Fibroblast of peridontal ligament (primary cell): ENCODE data around the gene MARF1.
A peak's percentile ranks its signal among the peaks of the same experiment; 100 is the strongest.
"Not testable (repeated sequence)": the region's sequence is repeated elsewhere in the genome, so short reads cannot be mapped to it uniquely, and the experiment has no call there.

ENCODE experiments used
- DNase-seq: peaks from one replicate; pipeline ENCODE4 v3.0.0-alpha.2; 2010; ENCODE audit errors: extremely low read depth

Gene MARF1

GRCh38 chr16:15621889-15622288 lies 21.1 kb downstream of the MARF1 start:
- DNase-seq: no peak

- no peak for DNase-seq
Measured at GRCh38 chr16:15621456-15621855, 21.5 kb downstream of the MARF1 start.

- DNase-seq: peak; percentile 31
Measured at GRCh38 chr16:15620611-15621195, 22.3 kb downstream of the MARF1 start.

DNA sequence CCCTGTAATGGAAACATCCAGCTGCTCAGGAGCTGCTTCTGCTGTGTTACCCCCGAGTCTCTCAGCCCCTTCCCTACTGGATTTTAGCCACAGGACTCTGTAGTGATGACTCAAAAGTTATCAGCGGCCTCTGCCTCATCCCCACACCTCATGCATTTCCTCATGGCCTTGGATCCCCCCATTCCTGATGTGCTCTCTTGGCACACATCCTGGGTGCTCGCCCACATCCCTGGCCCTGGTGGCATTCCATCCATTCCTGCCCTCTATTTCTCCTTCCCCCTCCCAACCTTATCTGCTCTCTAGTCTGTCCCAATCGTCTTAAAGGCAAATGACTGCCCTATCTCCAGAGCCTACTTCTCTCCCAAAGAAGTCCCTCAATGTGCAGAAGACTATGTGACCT lies 24.6 kb downstream of the MARF1 start:
- peak; percentile 22 for DNase-seq

GRCh38 chr16:15617901-15618300 lies 25.1 kb downstream of the MARF1 start:
- no peak for DNase-seq

DNA sequence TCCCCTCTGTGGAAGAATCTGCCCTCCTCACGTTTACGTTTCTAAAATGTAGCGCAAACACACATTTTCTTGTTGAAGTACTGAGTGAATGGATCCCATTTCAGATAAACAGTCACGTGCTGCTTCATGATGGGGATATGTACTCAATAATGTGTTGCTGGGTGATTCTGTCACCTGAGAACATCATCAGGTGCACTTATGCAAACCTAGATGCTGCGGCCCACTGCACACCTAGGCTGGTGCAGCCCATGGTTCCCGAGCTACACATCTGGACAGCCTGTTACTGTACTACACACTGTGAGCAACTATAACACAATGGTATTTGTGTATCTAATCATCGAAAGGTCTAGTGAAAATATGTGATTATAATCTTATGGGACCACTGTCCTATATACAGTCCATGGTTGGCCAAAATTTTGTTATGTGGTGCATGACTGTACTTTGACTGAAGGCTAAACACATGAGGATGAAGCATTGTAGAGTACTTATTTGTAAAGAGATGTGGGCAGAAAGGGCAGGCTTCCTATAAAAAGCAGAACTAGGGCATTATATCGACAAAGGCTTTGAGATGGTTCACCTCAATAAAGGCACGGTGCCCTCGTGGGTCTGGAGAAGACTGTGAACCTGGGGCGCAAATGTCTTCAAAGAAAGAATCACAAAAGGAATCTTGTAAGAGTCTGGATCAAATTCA lies 26.3 kb downstream of the MARF1 start:
- DNase-seq: no peak

- no peak for DNase-seq
Measured at GRCh38 chr16:15616012-15616411, 26.9 kb downstream of the MARF1 start.

GRCh38 chr16:15613676-15614075 lies 29.3 kb downstream of the MARF1 start:
- no peak for DNase-seq

DNA sequence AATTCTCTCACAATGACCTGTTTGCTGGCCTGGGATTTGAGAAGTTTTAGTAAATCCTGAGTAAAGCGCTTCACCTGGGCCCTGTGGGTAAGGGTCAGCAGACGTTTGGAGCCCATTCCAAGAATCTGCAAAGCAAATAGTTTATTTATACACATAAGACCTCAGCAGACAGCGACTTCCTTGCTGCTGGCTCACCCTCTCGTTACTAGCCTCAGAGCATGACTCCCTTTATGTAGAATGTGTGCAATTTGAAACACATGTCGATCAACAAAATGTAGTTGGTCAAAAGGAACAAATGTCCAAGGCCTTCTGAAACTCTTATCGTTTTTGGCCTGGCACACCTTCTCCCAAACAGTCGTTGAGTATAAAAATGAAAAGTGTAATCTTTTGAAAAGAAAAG lies 31.3 kb downstream of the MARF1 start:
- peak; percentile 54 for DNase-seq

- peak; percentile 40 for DNase-seq
Measured at GRCh38 chr16:15610369-15610871, 32.5 kb downstream of the MARF1 start.

GRCh38 chr16:15609286-15609649 lies 33.7 kb downstream of the MARF1 start:
- no peak for DNase-seq

DNA sequence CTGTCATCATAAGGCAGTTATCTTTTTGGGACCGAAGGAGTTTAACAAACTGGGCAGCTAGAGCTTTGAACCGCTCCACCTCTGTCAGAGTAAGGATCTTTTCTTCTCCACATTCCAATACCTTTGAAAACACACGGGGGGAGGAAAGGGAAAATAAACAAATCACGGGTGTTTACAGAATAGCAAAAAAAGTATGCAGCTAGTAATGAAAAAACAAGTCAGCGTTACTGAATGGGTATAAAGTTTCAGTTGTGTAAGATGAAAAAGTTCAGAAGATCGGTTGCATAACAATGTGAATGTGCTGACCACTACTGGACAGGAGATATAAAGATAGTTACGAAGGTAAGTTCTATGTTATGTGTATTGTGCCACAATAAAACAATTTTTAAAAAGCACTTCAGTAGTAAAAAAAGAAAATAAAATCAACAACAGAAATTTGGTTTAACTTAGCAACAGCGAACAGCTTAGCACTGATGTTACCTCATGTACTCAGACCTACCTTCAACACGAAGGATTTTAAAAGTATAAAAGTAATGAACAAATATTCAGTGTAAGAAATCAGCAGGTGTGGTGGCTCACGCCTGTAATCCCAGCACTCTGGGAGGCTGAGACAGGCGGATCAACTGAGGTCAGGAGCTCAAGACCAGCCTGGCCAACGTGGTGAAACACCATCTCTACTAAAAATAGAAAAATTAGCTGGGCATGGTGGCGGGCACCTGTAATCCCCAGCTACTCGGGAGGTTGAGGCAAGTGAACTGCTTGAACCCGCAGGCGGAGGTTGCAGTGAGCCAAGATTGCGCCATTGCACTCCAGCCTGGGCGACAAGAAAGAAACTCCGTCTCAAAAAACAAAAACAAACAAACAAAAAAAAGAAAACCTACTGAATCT lies 34.3 kb downstream of the MARF1 start:
- peak; percentile 51 for DNase-seq

GRCh38 chr16:15607700-15608396 lies 35.1 kb downstream of the MARF1 start:
- peak; percentile 66 for DNase-seq

DNA sequence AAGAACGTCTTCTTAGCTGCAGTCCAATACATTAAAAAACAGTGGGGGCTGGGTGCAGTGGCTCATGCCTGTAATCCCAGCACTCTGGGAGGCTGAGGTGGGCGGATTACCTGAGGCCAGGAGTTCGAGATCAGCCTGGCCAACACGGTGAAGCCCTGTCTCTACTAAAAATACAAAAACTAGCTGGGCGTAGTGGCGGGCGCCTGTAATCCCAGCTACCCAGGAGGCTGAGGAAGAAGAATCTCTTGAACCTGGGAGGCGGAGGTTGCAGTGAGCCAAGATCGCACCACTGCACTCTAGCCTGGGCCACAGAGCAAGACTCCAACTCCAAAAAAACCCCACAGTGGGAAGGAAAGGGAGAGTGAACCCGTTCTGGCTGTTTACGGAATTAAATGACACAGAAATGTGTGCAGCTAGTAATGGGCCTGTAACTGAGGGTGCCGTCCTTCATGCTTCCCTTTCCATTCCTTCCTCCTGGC lies 35.7 kb downstream of the MARF1 start:
- not testable (repeated sequence) for DNase-seq

DNA sequence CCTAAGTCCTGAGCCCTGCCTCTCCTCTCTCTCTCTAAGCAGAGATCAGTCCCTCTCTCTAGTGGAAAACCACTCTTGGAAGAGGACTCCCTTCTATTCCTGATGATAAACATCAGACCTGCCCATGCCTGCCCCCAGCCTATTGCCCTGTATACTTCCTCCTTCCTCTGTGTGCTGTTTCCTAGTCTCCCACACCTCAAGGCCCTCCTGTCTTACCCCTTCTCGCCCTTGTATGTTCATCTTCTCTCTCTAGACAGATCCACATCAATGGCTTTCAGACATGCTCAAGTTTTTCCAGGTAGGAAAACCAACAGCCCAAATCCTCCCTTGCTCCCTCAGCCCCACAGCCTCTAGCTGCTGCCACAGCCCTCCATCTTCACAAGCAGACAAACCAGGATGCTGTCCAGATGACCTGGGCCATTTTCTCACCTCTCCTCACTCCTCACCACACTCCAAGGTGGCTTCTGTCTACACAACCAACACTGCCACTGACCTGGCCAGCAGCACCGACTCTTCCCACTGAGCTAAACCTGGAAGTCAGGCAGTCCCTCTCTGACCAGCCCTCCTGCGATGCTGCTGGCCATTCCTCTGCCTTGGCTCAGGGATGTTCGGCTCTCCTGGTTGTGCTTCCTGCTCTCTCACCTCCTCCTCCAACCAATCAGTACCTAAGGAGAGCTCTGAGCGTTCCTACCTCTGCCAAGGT lies 36.3 kb downstream of the MARF1 start:
- no peak for DNase-seq

DNA sequence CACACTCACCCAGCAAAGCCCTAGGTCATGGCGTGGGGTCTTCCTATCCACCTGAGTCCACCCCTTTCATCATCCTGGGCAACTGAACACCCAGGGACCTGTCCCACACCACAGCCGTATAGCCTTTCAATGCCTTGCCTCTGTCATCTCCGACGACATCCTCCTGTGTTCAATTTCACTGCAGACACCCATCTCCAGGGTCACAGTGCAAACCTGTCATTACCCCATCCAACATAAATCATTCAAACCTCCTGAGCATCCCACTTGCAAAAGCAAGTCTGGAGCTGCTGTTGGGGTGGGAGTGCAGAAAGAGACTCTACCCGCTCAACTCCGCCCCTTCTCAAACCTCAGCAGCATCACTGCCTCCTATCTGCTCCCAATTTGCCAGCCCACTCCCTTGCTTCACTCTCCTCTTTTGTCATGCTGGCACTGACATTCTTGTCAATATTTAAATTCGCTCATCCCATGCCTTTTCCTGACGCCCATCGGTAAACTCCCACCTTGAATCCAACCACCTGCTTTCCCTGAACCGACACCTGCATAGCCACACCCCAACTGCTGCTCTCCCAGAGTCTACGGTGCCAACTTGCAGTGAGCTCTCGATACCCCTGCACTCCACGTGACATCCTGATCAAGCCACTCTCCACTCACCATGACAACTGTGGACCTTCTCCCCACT lies 37.0 kb downstream of the MARF1 start:
- DNase-seq: no peak

DNA sequence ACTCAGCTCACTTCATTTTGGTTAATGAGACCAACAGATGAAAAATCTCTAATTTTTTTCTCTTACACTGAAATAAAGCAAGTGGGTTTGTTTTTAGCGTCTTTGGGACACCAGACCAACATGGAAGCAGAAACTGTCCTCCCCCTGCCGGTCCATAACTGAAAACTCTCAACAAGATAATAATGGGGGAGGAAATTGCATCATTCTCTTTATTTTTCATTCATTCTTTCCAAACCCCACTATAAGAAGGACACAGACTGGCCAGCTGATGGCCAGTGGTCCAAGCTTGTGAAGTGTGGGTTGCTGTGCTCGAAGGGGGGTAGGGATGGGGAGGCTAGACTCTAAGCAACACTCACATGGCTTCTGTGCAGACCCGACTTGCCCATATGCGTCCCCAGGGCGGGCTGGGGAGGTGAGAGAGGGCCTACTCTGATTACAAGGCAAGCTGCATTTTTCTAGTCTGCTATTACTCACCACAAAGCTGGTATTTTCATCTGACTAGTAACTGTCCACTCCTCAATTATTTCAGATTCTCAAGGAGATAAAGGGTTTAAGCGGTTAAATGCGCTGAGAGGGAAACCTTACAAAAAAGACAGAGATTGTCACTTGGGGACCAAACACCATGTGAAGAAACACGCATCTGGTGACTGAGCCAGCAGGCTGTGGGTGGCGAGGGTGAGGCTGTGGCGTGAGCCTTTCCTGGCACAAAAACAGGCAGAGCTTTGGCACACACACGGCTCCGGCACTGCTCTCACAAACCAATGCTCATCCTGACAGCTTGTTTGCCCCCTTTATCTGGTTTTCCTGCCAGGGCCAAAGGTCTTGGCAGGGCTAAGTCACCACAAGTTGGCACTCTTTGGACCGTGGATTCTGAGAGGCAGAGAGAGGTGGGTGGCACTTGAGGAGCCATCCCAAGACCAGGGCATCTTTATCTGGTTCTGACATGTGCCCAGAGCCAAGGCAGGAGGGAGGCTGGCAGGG lies 38.2 kb downstream of the MARF1 start:
- no peak for DNase-seq

- DNase-seq: no peak
Measured at GRCh38 chr16:15602285-15603044, 40.5 kb downstream of the MARF1 start.
